GM12891 (cell line): Measurements from ENCODE around the gene KRTAP5-6.
"Not testable (repeated sequence)": the region's sequence is repeated elsewhere in the genome, so short reads cannot be mapped to it uniquely, and the experiment has no call there.

Source experiments
- DNase-seq: peaks from one replicate; pipeline ENCODE4 v3.0.0; 2011; ENCODE audit warnings: low spot score; ENCODE audit not compliant: insufficient read length
- FAIRE-seq: peaks from 2 replicates; lab custom pipeline; 2011; peaks lifted over from hg19 to GRCh38; lab: Jason Lieb, UNC
- PAX5 ChIP-seq: IDR thresholded peaks from 2 replicates; pipeline ENCODE4 v1.6.1; 2011; ENCODE audit warnings: low read length, moderate library complexity, mild to moderate bottlenecking; ENCODE audit not compliant: insufficient read depth, severe bottlenecking
- POLR2A ChIP-seq: IDR thresholded peaks from 2 replicates; pipeline ENCODE4 v1.6.1; 2011; ENCODE audit warnings: low read depth, low read length, control low read depth
- POLR2AphosphoS5 ChIP-seq: IDR thresholded peaks from 2 replicates; pipeline ENCODE4 v1.6.1; 2011; ENCODE audit warnings: low read depth, low read length, control low read depth
- POU2F2 ChIP-seq: IDR thresholded peaks from 2 replicates; pipeline ENCODE4 v1.6.1; 2011; ENCODE audit warnings: low read depth, mild to moderate bottlenecking, control low read depth, low read length, moderate library complexity
- SPI1 ChIP-seq: IDR thresholded peaks from 2 replicates; pipeline ENCODE4 v1.6.1; 2011; ENCODE audit warnings: low read depth, low read length, control low read depth
- TAF1 ChIP-seq: IDR thresholded peaks from 2 replicates; pipeline ENCODE4 v1.6.1; 2011; ENCODE audit warnings: low read depth, low read length, control low read depth

KRTAP5-6 gene

GRCh38 chr11:1660111-1660867 is 36.7 kb upstream of the KRTAP5-6 start:
- DNase-seq (no peak), FAIRE-seq (no peak)
- TF ChIP-seq POLR2AphosphoS5 (no peak), SPI1 (no peak), POU2F2 (no peak), PAX5 (no peak), TAF1 (no peak), POLR2A (no peak)

GRCh38 chr11:1661454-1662269 is 35.3 kb upstream of the KRTAP5-6 start:
- not testable (repeated sequence) for DNase-seq, FAIRE-seq

GRCh38 chr11:1662699-1663283 is 34.2 kb upstream of the KRTAP5-6 start:
- not testable (repeated sequence) for DNase-seq, FAIRE-seq

GRCh38 chr11:1665313-1665712 is 31.7 kb upstream of the KRTAP5-6 start:
- no peak for TF ChIP-seq TAF1

GRCh38 chr11:1667121-1667850 is 29.7 kb upstream of the KRTAP5-6 start:
- no peak for TF ChIP-seq POU2F2
- TF ChIP-seq POLR2AphosphoS5, result no peak
- TF ChIP-seq POLR2A, result no peak
- no peak for TF ChIP-seq PAX5
- TF ChIP-seq SPI1, result no peak
- TF ChIP-seq TAF1, result no peak
- DNase-seq (no peak), FAIRE-seq (no peak)

More at GRCh38 chr11:1665313-1665712, 31.7 kb upstream of the KRTAP5-6 start:
- DNase-seq (no peak), FAIRE-seq (no peak)

GRCh38 chr11:1667906-1668305 is 29.1 kb upstream of the KRTAP5-6 start:
- no peak for TF ChIP-seq SPI1
- no peak for TF ChIP-seq TAF1
- TF ChIP-seq POLR2A, result no peak
- no peak for TF ChIP-seq PAX5
- TF ChIP-seq POLR2AphosphoS5, result no peak
- TF ChIP-seq POU2F2, result no peak
- DNase-seq (no peak), FAIRE-seq (no peak)

- FAIRE-seq (no peak), DNase-seq (no peak)
- no peak for TF ChIP-seq PAX5
- no peak for TF ChIP-seq SPI1
- TF ChIP-seq TAF1, result no peak
- no peak for TF ChIP-seq POLR2AphosphoS5
- no peak for TF ChIP-seq POU2F2
- TF ChIP-seq POLR2A, result no peak
Observed at GRCh38 chr11:1668911-1669473, 28.0 kb upstream of the KRTAP5-6 start.

- no peak for TF ChIP-seq SPI1
- no peak for TF ChIP-seq PAX5
- TF ChIP-seq POU2F2, result no peak
- DNase-seq (no peak), FAIRE-seq (no peak)
Observed at GRCh38 chr11:1669546-1670218, 27.3 kb upstream of the KRTAP5-6 start.

GRCh38 chr11:1670457-1670856 is 26.5 kb upstream of the KRTAP5-6 start:
- DNase-seq, result not testable (repeated sequence)
- FAIRE-seq, result peak; percentile 98

GRCh38 chr11:1670905-1671371 is 26.1 kb upstream of the KRTAP5-6 start:
- FAIRE-seq (no peak), DNase-seq (no peak)
- TF ChIP-seq POU2F2 (no peak), PAX5 (no peak), SPI1 (no peak), TAF1 (no peak), POLR2A (no peak), POLR2AphosphoS5 (no peak)
